Ammon's horn (tissue), 1 donor: ENCODE data around the gene C16orf92.

Experiments
- DNase-seq: peaks from one replicate; pipeline ENCODE4 v3.0.0-alpha.2; 2016; ENCODE audit warnings: low spot score

C16orf92 gene

GRCh38 chr16:30022887-30023286, at the start of gene C16orf92:
Gene C16orf92, plus strand, starts transcription at chr16:30023198. Its CDS starts 143 bp downstream, at chr16:30023341.
- DNase-seq, result no peak

DNA sequence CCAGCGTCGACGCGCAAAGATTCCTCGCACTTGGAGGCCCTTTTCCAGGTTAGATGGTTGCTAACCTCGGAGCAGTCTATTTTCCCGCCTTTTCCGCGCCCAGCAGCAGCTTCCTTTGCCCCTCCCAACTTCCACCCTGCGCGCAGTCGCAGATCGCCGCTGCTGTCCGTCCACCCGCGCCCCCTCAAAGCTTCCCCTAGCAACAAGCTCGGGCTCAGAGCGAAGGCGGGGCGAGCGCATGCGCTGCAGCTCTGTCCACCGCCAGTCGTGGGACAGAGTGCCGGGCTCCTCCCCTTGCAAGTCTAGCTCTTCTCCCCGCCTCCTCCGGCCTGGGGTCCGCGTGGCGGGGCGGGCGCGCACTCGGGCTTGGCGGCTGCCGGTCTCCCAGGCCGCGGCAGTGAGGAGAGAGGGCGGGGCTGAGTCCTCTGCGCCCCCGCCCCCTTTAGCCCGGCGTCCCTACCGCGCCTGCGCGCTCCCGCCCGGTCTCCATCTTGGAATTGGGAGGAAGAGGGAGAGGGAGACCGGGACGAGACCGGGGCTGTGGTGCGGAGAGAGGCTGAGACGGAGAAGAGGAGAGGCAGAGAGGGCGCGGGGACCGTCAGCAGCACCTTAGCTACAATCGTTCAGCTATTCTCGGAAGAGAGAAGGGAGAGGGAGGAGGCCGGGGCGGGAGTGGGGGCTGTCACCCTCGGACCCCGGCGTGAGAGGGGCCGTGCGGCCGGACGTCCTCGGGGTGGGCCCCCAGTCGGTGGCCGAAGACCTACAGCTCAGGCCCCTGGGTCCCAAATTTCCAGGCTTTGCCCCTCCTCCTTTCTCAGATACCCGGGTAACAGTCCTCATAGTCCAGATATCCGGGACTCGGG, 49.4 kb upstream of the C16orf92 start, which contains the start of gene TAOK2:
TSS of gene TAOK2 (plus strand) at position 485 of the 863 bp plus-strand sequence. CDS start 3,905 bp downstream, outside the sequence.
- DNase-seq, result peak; percentile 99

- DNase-seq, result no peak
Observed at GRCh38 chr16:29974291-29975133, 48.5 kb upstream of the C16orf92 start.

DNA sequence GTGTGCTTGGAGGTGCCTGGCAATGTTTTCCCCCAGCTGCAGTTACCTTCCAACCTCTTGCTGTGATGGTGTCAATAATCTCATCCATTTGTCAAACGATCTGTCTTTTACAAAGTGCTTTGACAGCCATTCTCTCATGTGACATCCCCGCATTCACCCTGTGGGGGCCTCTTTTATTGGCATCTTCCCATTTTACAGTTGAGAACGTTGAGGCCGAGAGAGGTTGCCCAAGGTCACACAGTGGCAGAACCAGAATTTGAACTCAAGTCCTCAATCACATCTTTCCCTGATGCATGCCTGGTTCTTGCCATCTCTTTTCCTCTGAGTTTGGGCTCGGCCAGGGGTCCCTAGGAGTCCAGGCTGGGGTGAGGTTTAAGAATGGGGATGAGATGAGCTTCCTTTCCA, 47.9 kb upstream of the C16orf92 start:
- DNase-seq, result no peak

DNA sequence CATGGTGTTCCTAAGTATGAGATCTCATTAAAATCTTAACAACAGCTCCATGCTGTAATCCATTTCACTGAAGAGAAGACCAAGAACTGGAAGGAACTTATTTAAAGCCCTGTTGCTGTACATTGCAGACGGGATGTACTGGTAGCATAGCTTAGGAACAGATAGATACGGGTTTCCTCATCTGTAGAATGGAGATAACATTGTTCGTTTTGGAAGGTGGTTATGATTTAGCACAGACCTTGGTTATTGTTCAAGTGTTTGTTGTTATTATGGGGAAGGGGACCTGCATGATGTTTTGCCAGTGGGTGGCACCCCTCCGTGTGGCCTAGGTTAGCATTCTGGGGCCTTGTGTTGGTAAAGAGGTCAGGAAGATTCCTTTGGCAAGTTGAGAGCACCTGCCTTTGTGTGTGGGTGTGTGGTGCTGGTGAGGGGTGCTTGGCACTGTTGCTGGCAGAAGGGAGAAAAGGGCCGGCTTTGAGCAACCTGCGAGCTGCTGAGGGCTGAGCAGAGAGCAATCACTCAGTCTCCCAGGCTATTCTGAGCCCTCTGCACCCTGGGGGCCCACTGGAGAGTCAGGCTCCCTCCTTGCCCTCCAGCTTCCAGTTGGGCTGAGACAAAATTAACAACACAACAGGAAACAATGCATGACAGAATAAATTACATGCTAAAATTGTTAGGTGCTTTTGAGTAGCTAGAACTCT, 47.0 kb upstream of the C16orf92 start:
- DNase-seq, result no peak

- no peak for DNase-seq
Observed at GRCh38 chr16:29977063-29977825, 45.8 kb upstream of the C16orf92 start.

DNA sequence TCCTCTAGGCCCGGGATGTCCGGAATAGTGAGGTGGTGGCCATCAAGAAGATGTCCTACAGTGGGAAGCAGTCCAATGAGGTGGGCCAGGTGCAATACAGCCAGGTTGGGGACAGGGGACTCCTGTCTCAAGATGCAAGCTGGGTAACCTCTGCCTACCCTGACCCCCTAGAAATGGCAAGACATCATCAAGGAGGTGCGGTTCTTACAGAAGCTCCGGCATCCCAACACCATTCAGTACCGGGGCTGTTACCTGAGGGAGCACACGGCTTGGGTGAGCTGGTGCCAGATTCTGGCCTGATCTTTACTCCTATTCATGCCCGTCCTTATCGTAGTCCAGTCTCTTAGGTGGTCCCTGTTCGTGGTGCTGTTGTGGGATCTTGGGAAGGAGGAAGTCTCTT, 44.9 kb upstream of the C16orf92 start:
- DNase-seq, result no peak

DNA sequence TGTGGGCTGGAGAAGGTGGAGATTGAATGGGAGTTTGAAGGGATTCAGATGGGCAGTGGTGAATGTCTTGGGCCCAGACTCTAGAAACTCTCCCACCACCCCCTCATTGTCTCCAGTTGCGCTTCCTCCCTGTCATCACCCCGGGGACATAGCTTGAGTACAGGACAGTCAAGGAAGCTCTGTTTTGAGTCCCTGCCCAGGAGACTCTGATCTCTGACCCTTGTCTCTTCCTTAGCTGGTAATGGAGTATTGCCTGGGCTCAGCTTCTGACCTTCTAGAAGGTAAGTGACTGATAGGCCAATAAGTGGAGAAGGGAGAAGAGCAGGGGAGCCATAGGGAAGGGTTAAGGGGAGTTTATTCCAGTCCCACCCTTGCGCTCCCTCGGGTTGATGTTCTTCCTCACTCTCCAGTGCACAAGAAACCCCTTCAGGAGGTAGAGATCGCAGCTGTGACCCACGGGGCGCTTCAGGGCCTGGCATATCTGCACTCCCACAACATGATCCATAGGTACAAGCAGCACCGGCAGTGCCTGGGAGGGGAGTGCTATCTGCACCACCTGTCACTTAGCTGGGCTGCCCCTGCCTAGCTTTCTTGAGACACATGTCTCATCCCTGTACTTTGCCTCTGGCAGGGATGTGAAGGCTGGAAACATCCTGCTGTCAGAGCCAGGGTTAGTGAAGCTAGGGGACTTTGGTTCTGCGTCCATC, 44.3 kb upstream of the C16orf92 start:
- no peak for DNase-seq

DNA sequence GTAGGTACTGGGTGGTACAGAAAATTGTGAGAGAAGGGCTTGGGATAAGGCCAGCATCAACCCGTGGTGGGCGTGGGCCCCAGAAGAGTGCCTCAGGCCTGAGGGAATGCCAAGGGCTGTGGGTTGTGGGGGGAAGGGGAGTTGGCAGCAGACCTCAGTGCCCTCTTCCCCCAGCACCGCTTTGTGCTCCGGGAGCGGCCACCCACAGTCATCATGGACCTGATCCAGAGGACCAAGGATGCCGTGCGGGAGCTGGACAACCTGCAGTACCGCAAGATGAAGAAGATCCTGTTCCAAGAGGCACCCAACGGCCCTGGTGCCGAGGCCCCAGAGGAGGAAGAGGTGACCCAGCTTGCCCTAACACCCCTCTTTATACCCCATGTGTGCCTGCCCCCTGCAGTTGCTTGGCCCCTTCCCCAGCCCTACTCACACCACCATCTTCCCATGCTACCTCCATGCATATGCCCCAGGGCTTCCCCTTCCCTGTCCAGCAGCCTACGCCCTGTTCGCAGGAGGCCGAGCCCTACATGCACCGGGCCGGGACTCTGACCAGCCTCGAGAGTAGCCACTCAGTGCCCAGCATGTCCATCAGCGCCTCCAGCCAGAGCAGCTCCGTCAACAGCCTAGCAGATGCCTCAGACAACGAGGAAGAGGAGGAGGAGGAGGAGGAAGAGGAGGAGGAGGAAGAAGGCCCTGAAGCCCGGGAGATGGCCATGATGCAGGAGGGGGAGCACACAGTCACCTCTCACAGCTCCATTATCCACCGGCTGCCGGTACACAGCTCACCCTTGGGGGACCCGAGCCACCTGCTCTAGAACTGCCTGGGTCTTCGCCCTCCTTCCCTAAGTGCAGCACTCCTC, 40.2 kb upstream of the C16orf92 start:
- no peak for DNase-seq

DNA sequence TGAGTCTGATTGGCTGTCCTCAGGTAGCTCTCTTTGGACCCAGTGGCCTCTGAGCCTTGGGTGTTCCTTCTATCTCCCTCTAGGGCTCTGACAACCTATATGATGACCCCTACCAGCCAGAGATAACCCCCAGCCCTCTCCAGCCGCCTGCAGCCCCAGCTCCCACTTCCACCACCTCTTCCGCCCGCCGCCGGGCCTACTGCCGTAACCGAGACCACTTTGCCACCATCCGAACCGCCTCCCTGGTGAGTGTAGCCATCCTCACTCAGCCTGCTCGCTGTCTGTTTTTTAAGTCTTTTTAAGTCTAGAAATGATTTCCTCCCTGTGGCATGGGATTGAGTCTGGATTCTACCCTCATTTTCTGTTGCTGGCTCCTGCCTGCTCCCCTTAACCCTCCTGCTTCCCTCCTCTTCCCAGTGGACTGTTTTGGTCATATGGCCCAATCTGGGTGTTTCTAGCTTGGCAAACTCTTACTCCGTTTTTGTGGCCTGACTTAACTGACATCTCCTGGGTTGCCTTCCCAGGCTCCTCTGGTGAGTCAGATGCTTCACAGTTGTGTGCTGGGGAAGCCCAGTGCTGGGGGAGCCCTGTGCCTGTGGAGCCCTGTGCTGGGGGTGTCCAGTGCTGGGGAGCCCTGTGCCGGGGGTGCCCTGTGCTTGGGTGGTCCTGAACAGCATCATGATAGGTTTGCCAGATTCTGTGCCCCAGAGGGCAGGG, 39.4 kb upstream of the C16orf92 start:
- no peak for DNase-seq

- no peak for DNase-seq
Observed at GRCh38 chr16:29984137-29984763, 38.7 kb upstream of the C16orf92 start.

- no peak for DNase-seq
Observed at GRCh38 chr16:29984764-29985147, 38.2 kb upstream of the C16orf92 start.

- no peak for DNase-seq
Observed at GRCh38 chr16:29985271-29985811, 37.7 kb upstream of the C16orf92 start.

DNA sequence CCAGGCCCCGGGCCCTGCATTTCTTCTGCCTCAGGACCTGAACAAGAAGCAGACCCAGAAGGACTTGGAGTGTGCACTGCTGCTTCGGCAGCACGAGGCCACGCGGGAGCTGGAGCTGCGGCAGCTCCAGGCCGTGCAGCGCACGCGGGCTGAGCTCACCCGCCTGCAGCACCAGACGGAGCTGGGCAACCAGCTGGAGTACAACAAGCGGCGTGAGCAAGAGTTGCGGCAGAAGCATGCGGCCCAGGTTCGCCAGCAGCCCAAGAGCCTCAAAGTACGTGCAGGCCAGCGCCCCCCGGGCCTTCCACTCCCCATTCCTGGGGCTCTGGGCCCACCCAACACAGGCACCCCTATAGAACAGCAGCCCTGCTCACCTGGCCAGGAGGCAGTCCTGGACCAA, 36.8 kb upstream of the C16orf92 start:
- DNase-seq, result no peak

- DNase-seq, result no peak
Observed at GRCh38 chr16:29986931-29987330, 36.1 kb upstream of the C16orf92 start.

- DNase-seq, result no peak
Observed at GRCh38 chr16:29987371-29988085, 35.5 kb upstream of the C16orf92 start.

- no peak for DNase-seq
Observed at GRCh38 chr16:29988346-29989075, 34.5 kb upstream of the C16orf92 start.
